Globus pallidus (tissue), 1 donor: ENCODE measurements around the gene SYT15.
"Not testable (repeated sequence)": the region's sequence is repeated elsewhere in the genome, so short reads cannot be mapped to it uniquely, and the experiment has no call there.

Source experiments
- DNase-seq: peaks from one replicate; pipeline ENCODE4 v3.0.0-alpha.2; 2015; ENCODE audit warnings: low spot score

Gene SYT15

GRCh38 chr10:46556515-46557318, 22.2 kb upstream of the SYT15 start, which contains the start of gene GPRIN2:
Gene GPRIN2 (minus strand): TSS chr10:46556658. CDS start chr10:46550736, 5,922 bp downstream.
- no peak for DNase-seq

GRCh38 chr10:46557319-46558121, 21.4 kb upstream of the SYT15 start:
- DNase-seq: no peak

- no peak for DNase-seq
These were observed 20.9 kb upstream of the SYT15 start for GRCh38 chr10:46558122-46558391.

GRCh38 chr10:46558392-46559185, 20.3 kb upstream of the SYT15 start:
- DNase-seq: no peak

GRCh38 chr10:46559231-46559671, 19.7 kb upstream of the SYT15 start:
- no peak for DNase-seq

GRCh38 chr10:46560381-46560780, 18.5 kb upstream of the SYT15 start:
- DNase-seq: no peak

GRCh38 chr10:46560952-46561351, 18.0 kb upstream of the SYT15 start:
- no peak for DNase-seq

GRCh38 chr10:46565591-46566332, 13.2 kb upstream of the SYT15 start:
- peak; percentile 69 for DNase-seq

GRCh38 chr10:46567151-46567550, 11.8 kb upstream of the SYT15 start:
- DNase-seq: not testable (repeated sequence)

- not testable (repeated sequence) for DNase-seq
These were observed 8.3 kb upstream of the SYT15 start for GRCh38 chr10:46570655-46571054.

GRCh38 chr10:46572765-46573164, 6.2 kb upstream of the SYT15 start:
- not testable (repeated sequence) for DNase-seq

GRCh38 chr10:46573314-46573713, 5.6 kb upstream of the SYT15 start:
- not testable (repeated sequence) for DNase-seq

- DNase-seq: not testable (repeated sequence)
These were observed 5.0 kb upstream of the SYT15 start for GRCh38 chr10:46573884-46574283.

- DNase-seq: not testable (repeated sequence)
These were observed 1.1 kb upstream of the SYT15 start for GRCh38 chr10:46577624-46578473.

- DNase-seq: not testable (repeated sequence)
These were observed 450 bp downstream of the SYT15 start for GRCh38 chr10:46579378-46579777.

- not testable (repeated sequence) for DNase-seq
These were observed 3.1 kb downstream of the SYT15 start for GRCh38 chr10:46581997-46582396.

GRCh38 chr10:46582568-46582967, 3.6 kb downstream of the SYT15 start:
- DNase-seq: not testable (repeated sequence)

GRCh38 chr10:46584196-46584595, 5.3 kb downstream of the SYT15 start:
- DNase-seq: not testable (repeated sequence)

GRCh38 chr10:46585246-46585645, 6.3 kb downstream of the SYT15 start:
- not testable (repeated sequence) for DNase-seq

GRCh38 chr10:46587546-46587945, 8.6 kb downstream of the SYT15 start:
- not testable (repeated sequence) for DNase-seq

- DNase-seq: not testable (repeated sequence)
These were observed 9.3 kb downstream of the SYT15 start for GRCh38 chr10:46588221-46588620.
